ENCODE results near the gene NEK9.

- no peak for TF ChIP-seq TCF7L2 (IDR thresholded peaks at IDR 0.05; ENCODE audit: low read depth, low read length)
- TF ChIP-seq CTCF (IDR thresholded peaks at IDR 0.05) = no peak
Measured at GRCh38 chr14:75046275-75046674, 80.6 kb downstream of the NEK9 start.
